Measurements from ENCODE around the gene MGLL.

DNA sequence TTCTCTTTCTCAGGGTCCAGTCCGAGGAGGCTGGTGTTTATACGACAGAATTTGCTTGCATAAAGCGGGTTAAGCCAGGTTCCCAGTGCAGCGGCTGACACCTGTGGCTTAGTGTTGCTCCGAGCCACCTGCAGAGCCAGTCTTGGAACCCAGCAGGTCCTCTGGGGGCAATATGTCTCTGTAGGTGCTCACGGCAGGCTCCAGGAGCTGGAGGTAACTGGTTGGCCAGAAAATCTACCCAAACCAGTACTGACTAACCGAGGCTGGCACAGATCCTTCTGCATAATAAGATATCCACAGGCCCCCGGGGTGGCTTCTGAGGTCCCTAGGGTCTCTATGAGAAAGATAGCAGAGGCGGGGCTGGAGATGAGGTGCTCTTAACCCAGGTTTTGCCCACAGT lies 3.2 kb downstream of the MGLL start:
- TF ChIP-seq EZH2 (IDR thresholded peaks at IDR 0.05; ENCODE audit: insufficient read depth, poor library complexity, severe bottlenecking) (no peak), EZH2phosphoT487 (IDR thresholded peaks at IDR 0.05; ENCODE audit: insufficient read depth, low read depth) (no peak)
